Stimulated activated CD4-positive, alpha-beta T cell treated with anti-CD3 and anti-CD28 coated beads, Interleukin-1b, Interleukin-23, amount 100 ng/mL, for 4 hours (primary cell): Measurements from ENCODE around the gene CLSTN2.

ENCODE experiments used
- DNase-seq, 2 donors: peaks; one replicate each; pipeline ENCODE4 v3.0.0-alpha.2; 2020; ENCODE audit warnings: low read depth in 2 of 2

The CLSTN2 gene

GRCh38 chr3:140545756-140546155, 610.8 kb downstream of the CLSTN2 start:
- no peak for DNase-seq

GRCh38 chr3:140546649-140547048, 611.7 kb downstream of the CLSTN2 start:
- no peak for DNase-seq

DNA sequence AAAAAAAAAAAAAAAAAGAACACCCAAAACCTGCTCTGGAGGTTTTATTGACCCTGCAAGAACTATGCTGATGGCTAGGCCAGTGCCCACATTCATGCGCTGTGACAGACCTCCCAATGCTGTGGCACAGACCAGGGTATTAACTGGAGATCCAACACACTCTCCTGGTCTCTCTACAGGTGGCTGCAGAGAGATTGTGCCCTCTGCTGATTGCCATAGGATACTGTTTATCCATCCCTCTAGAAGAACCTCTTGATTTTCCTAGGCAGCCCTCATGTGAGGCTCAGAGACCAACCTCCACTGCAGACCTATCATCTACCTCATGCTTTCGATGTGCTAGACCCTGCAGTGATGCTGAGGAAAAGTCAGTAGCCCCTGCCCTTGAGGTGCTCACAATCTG, 617.4 kb downstream of the CLSTN2 start:
- no peak for DNase-seq

- DNase-seq: no peak
These were observed 617.9 kb downstream of the CLSTN2 start for GRCh38 chr3:140552898-140553297.

DNA sequence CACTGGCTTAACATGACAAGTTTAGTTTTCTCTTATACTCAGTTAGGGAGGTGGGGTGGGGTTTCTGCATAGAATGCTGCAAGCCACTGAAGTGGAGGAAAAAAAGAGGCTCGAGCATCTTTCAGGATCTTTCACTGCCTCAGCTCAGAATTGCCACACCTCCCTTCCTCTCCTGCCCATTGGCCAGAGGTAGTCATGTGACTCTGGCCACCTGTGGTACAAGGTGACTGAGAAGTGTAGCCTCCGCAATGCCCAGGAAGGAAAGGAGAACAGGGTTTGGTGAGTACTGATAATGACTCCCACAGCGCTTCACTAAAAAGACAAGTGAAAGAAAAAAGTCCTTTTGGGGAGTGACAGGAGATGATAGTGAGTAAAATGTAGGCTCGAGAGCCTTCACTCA, 618.6 kb downstream of the CLSTN2 start:
- DNase-seq: no peak

GRCh38 chr3:140555666-140556065, 620.7 kb downstream of the CLSTN2 start:
- DNase-seq: no peak

DNA sequence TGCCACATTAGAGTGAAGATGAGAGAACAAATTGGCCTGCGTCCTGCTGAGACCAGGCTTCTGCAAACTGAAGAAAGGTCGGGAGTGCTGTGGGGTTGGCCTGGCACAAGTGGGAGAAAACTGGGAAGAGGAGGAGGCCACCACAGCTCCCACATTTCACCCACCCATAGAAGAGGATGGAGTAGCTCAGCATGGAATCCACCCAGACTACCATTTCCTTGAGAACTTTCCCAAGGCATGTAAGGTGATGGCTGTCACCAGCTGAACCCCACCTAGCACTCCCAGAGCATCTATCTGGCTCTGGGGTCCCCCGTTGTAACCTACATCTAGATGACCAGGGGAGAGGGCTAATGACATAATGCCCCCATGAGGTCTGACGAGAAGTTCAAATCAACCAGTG, 622.5 kb downstream of the CLSTN2 start:
- DNase-seq: no peak

GRCh38 chr3:140559546-140559945, 624.6 kb downstream of the CLSTN2 start:
- DNase-seq: no peak

- no peak for DNase-seq
These were observed 628.3 kb downstream of the CLSTN2 start for GRCh38 chr3:140563206-140563760.

- no peak for DNase-seq
These were observed 633.1 kb downstream of the CLSTN2 start for GRCh38 chr3:140568131-140568530.

GRCh38 chr3:140568842-140569520, 634.0 kb downstream of the CLSTN2 start:
- no peak for DNase-seq

- no peak for DNase-seq
These were observed 635.6 kb downstream of the CLSTN2 start for GRCh38 chr3:140570602-140571001.

DNA sequence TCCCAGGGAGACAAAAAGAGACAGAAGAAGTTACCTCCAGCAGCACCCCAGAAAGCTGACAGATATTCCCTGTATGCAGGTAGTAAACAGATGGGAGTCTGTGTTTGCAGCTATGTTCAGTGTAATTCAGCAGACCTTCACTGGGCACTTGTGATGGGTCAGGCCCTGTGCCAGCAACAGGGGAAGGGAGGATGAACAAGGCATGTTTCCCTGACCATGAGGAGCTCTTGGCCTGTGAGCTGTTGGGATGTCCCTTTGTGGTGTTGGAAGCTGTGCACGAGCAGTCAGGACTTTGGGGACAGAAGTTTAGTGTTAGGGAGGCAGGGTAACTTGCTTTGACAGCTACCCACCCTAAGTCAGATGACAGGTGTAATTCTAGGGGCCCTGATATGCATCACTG, 636.9 kb downstream of the CLSTN2 start:
- DNase-seq: no peak

- no peak for DNase-seq
These were observed 637.3 kb downstream of the CLSTN2 start for GRCh38 chr3:140572334-140572733.

GRCh38 chr3:140573011-140573410, 638.0 kb downstream of the CLSTN2 start:
- no peak for DNase-seq

DNA sequence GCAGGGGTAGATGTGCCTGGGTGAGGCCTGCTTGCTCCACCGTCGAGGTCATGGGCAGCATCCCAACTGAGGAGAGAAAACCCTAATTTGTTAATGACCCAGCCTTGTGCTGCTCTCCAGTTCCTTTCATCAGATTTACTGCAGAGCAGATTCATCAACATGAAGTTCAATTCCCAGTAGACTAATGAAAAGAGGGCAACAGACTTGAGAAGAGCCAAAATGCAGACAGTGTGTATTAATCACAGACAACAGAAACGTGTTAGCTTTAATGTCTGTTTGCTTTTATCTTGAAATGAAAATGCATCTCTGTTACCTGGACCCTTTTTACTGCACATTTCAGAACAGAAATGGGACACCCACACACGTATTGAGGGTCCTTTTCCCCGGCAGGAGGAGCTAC, 639.4 kb downstream of the CLSTN2 start:
- DNase-seq: no peak

GRCh38 chr3:140576449-140576848, 641.5 kb downstream of the CLSTN2 start:
- no peak for DNase-seq

DNA sequence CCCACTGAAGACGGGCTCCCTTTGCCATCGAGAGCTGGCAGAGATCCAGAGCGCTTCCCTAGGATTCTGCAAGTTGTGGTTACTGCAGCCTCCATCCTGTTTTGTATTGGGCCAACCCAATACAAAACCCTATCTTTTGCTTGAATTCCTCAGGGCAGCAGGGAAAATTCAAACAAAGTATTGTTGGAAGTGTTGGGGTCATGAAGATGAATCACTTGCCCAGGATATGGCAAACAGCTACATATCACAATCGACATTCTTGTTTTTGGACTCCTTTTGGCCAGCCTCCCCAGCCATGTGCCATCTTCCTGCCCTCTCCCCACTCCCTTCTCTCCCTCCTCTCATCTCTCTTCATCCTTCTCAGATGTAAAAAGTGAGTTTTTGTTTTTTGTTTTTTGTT, 642.9 kb downstream of the CLSTN2 start:
- no peak for DNase-seq

GRCh38 chr3:140579260-140579659, 644.3 kb downstream of the CLSTN2 start:
- no peak for DNase-seq

DNA sequence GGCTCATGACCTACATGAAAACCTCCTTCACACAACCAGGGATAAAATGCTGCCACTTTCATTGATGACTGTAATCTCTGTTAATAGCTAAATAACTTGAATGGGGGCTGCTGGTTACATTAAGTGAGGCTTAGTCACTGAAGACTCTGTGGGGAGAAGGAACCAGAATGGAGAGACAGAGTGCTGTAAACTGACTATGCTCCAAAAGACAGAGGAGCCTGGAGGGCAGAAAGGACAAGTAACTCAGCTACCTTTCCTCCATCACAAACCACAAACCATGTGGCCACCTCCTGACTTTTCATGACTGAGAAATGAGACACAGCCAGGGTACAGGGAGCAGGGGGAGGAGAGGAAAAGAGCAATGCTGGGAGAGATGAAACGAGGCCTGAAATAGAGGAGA, 645.8 kb downstream of the CLSTN2 start:
- no peak for DNase-seq

DNA sequence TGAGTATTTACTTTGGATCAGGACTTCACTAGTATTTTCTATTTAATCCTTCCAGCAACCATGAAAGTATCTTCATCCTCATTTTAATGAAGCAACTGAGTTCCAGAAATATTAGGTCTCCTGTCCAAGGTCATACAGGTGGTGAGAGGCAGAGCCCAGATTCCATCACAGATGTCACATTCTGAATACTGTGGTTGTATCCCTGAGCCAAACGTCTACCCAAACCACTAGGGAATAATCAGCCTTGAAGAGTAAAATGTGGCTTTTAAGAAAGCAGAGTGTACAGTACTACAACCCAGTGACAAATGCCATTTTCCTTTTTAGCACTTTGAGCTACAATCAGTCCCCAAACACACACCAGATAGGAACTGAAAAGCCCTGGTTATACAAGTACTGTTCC, 649.6 kb downstream of the CLSTN2 start:
- DNase-seq: no peak

- no peak for DNase-seq
These were observed 650.8 kb downstream of the CLSTN2 start for GRCh38 chr3:140585828-140586227.

DNA sequence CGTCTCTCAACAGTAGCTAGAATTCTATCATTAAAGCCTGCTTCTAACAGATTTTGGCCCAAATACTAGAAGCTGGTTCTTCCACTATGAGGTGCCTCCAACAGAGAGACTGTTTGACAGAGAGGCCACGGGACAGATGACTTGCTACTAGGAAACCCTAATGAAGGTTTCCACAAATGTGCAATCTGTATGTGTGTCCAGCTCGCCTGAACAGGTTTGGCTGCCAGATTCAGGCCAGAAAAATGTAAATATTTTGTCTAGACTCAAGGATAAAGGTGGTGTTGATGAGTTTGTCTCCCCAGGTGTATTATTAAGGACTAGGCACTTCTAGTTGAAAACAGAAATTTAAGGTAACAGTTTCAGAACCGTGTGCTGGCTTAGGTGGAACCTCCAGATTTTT, 651.3 kb downstream of the CLSTN2 start:
- no peak for DNase-seq

DNA sequence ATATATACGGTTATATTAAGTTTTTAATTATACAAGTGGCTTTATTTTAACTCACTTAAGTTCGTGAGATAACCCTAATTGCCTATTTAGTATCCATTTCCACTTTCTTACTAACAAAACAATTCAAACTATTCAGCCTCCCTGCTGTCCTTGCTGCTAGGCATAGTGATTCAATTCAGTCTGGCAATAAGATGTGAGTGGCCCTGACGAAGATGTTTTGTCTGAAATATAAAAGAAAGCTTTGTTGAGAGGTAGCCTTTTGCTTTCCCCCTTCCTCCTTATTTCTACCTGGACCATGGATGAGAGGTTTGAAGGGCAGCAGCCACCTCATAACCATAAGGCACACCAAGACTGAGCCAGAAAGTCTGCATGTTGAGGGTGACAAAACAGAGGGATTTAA, 653.6 kb downstream of the CLSTN2 start:
- DNase-seq: no peak
